Panc1 (cell line): Measurements from ENCODE around the gene PLXNC1.

Experiments used
- CTCF ChIP-seq: fragments of 450-650 bp; IDR thresholded peaks from 2 replicates; pipeline ENCODE4 v1.5.1; 2017; ENCODE audit warnings: mild to moderate bottlenecking
- POLR2AphosphoS5 ChIP-seq: IDR thresholded peaks from 2 replicates; pipeline ENCODE4 v1.6.1; 2012; ENCODE audit warnings: mild to moderate bottlenecking, low read depth, low read length, moderate library complexity

GRCh38 chr12:94312378-94312777 lies 164.0 kb downstream of the PLXNC1 start:
- TF ChIP-seq CTCF (no peak), POLR2AphosphoS5 (no peak)
